22Rv1 (cell line): ENCODE measurements around the gene ASIC4.

Experiments
- ZFX ChIP-seq: fragments of 450-650 bp; IDR thresholded peaks from 2 replicates; pipeline ENCODE4 v1.6.1; 2017; ENCODE audit warnings: antibody characterized with exemption, borderline replicate concordance
- TF ChIP-seq, protein P1 (sequence below): fragments of 450-650 bp; IDR thresholded peaks from 2 replicates; pipeline ENCODE4 v1.5.1; 2017; ENCODE audit warnings: mild to moderate bottlenecking

DNA sequence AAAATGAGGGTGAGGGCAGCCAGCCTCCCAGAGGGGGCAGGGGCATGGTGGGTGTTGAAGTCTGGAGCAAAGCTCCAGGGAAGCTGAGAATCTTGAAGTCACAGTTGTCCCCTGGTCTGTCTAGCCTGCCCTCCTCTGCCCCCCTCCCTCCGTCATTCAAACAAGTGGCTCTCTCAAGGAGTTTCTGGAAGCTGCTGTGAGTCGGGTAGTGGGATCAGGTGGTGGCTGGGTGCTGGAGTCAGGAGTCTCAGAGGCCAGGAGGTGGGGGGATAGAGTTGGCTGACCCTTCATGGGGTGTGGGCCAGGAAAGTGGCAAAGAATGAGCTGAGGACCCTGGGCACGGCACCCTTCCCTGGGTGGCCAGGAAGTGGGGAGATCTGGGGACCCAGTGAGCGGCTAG, 495 bp upstream of the ASIC4 start:
- TF ChIP-seq, protein P1, sequence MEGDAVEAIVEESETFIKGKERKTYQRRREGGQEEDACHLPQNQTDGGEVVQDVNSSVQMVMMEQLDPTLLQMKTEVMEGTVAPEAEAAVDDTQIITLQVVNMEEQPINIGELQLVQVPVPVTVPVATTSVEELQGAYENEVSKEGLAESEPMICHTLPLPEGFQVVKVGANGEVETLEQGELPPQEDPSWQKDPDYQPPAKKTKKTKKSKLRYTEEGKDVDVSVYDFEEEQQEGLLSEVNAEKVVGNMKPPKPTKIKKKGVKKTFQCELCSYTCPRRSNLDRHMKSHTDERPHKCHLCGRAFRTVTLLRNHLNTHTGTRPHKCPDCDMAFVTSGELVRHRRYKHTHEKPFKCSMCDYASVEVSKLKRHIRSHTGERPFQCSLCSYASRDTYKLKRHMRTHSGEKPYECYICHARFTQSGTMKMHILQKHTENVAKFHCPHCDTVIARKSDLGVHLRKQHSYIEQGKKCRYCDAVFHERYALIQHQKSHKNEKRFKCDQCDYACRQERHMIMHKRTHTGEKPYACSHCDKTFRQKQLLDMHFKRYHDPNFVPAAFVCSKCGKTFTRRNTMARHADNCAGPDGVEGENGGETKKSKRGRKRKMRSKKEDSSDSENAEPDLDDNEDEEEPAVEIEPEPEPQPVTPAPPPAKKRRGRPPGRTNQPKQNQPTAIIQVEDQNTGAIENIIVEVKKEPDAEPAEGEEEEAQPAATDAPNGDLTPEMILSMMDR: no peak
- no peak for TF ChIP-seq ZFX
